Measurements from ENCODE around the gene TOP3A.
"Not testable (repeated sequence)": the region's sequence is repeated elsewhere in the genome, so short reads cannot be mapped to it uniquely, and the experiment has no call there.

Gene TOP3A, protein sequence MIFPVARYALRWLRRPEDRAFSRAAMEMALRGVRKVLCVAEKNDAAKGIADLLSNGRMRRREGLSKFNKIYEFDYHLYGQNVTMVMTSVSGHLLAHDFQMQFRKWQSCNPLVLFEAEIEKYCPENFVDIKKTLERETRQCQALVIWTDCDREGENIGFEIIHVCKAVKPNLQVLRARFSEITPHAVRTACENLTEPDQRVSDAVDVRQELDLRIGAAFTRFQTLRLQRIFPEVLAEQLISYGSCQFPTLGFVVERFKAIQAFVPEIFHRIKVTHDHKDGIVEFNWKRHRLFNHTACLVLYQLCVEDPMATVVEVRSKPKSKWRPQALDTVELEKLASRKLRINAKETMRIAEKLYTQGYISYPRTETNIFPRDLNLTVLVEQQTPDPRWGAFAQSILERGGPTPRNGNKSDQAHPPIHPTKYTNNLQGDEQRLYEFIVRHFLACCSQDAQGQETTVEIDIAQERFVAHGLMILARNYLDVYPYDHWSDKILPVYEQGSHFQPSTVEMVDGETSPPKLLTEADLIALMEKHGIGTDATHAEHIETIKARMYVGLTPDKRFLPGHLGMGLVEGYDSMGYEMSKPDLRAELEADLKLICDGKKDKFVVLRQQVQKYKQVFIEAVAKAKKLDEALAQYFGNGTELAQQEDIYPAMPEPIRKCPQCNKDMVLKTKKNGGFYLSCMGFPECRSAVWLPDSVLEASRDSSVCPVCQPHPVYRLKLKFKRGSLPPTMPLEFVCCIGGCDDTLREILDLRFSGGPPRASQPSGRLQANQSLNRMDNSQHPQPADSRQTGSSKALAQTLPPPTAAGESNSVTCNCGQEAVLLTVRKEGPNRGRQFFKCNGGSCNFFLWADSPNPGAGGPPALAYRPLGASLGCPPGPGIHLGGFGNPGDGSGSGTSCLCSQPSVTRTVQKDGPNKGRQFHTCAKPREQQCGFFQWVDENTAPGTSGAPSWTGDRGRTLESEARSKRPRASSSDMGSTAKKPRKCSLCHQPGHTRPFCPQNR

DNA sequence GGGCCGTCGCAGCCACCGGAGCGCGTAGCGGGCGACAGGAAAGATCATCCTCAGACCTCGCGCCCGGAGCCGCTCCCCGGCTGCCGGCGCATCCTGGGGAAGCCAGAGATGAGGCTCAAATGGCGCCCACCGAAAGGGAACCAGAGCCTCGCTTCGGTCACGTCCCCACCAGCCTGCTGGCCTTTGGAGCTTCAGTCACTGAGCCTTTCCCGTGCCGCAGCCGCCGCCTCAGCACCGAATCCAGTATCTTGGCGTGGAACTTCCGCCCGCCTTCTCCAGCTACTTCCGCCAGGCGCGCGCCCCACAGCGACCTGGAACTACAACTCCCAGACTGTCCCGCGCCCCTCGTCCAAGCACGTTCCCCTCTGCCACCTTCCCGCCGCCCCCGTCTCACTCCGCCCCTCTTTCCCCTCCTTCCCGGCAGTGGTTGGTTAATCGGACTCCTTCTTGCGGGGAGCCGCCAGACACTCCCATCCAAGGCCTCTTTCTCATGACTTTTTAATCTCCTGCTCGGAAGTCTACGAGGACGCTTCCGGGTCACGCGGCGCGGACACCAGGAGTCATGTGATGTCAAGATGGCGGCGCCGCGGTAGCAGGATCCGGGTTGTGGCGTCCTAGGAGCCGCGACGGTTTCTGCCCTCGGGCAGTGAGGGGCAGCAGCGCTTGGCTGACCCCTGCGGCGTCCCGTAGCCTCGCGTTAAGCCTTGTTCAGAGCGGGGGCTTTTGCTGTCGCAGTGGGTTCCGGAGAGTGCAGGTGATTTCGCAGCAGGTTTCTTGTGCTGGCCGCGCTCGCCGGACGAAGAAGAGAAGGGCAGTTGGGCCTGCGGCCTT is at the start of gene TOP3A, which contains the start of gene SMCR8:
TSS of gene TOP3A (minus strand) at position 264 of the 831 bp plus-strand sequence. CDS start at position 48, 216 bp downstream.
TSS of gene SMCR8 (plus strand) at position 563 of the 831 bp plus-strand sequence. CDS start 497 bp downstream, outside the sequence.
- DNase-seq (ENCODE audit: low read depth) = peak; percentile 96

DNA sequence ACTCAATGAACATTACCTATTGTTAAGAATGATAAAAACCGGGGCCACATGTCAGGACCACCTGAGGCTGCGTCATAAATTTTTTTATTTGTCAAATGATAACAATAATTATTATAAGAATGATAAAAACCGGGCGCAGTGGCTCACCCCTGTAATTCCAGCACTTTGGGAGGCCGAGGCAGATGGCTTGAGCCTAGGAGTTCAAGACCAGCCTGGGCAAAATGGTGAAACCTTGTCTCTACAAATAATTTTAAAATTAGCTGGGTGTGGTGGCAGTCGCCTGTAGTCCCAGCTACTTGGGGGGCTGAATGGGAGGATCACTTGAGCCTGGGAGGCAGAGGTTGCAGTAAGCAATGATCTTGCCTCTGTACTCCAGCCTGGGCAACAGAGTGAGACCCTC is 49.4 kb upstream of the TOP3A start:
- no peak for DNase-seq (ENCODE audit: low read depth)

DNA sequence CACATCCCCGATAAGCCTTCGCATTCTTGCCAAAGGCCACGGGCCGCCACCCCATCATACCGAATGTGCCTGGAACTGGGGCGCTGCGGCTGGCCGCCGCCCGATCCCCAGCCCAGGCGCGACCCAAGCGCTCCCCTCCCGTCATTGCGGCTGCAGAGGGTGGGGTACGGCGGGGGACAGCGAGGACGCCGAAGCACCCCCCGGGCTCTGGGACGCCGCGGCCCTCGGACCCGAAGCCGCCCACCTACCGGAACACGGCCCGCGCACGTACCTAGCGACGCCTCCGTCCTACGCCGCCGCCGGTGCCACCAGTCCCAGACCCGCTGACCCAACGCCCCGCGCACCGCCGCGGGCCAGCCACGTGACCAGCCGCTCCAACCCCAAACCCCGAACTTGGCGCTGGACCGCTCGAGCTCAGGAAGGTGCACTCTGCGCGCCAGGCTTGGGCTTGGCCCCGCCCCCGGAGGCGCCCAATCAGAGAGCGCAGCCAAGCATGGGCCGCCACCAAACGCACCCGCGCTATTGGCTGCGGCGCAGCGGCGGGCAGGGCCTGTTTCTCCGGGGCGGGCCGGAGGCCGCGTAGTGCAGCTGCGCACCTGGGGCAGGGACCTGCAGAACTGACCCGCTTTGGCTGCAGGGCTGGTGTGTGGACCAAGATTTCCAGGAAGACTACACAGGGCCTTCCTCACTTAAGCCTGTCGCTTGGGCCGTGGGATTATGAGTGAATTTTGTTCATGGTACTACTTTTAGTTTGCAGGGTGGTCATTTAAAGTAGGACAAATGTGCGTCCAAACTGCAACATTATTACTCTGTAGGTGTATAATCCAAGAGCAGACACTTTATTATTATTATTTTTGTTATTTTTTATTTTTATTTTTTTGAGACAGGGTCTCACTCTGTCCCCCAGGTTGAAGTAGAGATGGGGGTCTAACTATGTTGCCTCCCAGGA is 48.6 kb upstream of the TOP3A start, which contains the start of gene SHMT1:
TSS of gene SHMT1 (minus strand) at position 450 of the 949 bp plus-strand sequence. CDS start 7,569 bp downstream, outside the sequence.
- peak; percentile 17 for DNase-seq (ENCODE audit: low read depth)

DNA sequence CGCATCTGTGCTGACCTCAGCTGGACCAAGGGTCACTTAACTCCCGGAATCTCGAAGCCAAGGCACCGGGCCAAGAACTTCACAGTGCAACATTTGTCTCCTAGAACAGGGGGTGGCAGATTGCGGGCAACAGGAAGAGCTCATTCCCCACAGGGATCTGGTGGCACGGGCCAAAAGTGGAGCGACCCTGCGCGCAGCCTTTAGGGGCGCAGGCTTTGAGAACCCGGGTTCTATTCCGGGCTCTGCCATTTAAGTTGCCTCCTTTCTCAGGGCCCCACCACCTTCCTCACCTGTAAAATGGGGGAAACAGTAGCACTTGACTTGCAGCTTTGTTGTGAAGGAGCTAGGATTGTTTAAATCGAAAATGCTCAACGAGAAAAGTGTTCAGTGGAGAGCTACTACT is 47.9 kb upstream of the TOP3A start:
- no peak for DNase-seq (ENCODE audit: low read depth)

DNA sequence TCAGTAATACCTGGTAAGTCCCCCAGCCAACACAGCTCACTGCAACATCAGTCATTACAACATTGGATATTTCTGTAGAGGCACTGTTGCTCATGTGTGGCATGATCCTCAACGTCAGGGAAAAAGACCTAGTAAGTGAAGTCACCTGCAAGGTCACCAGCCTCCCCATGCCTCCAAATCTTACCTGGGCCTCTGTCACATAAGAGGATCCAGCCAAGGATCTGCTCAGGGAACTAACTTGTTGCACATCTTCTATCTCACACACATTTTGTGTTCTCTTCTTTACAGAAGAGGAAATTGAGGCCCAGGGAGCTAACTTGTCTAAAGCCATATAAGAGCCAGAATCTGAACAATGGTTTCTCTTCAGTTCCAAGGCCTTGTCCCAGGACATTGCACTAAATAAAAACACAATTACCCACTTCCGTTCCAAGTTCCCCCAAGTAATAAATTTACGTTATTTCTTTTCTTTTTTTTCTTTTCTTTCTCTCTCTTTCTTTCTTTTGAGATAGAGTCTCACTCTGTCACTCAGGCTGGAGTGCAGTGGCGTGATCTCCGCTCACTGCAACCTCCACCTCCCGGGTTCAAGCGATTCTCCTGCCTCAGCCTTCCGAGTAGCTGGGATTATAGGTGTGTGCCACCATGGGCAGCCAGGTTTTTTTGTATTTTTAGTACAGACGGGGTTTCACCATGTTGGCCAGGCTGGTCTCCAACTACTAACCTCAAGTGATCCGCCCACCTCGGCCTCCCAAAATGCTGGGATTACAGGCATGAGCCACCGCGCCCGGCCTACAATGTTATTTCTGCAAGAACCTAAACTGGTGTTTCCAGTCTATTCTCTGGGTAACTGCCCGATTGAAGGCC is 47.3 kb upstream of the TOP3A start:
- no peak for DNase-seq (ENCODE audit: low read depth)

DNA sequence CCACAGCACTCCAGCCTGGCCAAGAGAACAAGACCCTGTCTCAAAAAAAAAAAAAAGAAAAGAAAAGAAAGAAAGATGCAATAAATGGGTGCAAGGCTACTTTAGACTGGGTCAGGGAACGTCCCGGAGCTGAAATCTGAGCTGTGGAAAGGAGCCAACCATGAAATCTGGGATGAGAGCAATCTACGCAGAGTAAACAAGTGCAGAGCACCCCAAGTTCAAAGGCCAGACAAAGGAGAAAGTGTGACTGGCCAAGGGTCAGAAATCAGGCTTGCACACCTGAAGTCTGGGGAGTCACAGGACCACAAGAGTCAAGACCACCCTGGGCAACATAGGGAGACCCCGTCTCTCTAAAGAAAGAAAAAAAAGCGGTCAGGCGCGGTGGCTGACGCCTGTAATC is 45.7 kb upstream of the TOP3A start:
- DNase-seq (ENCODE audit: low read depth) = no peak

DNA sequence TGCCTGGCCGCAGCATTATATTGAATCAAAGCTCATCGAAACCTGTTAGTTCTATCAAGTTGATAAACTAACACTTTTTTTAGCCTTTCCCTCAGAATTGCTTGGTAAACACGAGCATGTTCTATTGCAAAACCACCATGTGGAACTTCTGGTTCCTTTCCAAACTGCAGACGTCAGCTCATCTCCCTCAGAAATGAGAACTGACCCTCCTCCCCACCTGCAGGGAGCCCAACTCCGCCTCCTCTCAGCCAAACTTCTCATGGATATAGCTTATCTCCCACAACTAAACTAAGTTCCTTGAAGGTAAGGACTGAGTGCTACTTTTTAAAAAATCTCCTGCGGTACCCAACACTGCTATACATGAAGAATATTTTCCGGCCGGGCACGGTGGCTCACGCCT is 41.8 kb upstream of the TOP3A start:
- peak; percentile 19 for DNase-seq (ENCODE audit: low read depth)

DNA sequence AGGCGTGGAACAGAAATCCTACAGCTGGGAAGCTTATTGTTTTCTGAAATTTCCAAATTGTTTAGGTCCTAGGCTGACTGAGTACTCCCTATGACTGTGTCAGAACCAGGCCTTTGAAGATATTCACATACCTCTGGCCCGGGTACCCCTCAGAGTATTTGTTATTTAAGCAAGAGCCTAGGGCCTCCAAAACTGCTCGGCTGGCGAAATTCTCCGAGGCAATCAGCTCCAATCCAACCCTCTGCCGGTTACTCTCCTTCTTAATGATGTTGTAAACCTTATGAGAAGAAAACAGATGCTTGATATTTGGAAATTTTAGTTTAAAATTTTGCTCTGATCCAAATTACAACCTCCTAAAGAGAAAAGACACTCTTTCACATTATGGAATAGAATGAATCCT is 38.7 kb upstream of the TOP3A start:
- DNase-seq (ENCODE audit: low read depth) = no peak

DNA sequence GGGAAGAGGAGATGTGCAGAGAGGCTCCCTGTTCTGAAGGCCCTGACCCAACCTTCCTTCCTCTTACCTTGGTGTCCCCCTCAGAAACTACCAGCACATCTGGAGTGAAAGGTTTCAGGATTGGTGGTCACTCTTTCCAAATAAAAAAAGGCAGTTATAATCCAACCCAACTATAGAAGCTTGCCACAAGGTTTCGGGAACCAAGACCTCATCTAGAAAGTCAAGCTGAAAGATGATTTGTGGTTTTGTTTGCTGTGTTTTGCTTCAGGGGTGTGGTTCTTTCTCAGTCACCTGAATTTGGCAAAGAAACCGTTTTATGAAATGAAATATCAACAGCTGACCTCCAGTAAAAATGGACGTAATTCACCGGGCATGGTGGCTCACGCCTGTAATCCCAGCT is 29.2 kb upstream of the TOP3A start:
- DNase-seq (ENCODE audit: low read depth) = no peak

DNA sequence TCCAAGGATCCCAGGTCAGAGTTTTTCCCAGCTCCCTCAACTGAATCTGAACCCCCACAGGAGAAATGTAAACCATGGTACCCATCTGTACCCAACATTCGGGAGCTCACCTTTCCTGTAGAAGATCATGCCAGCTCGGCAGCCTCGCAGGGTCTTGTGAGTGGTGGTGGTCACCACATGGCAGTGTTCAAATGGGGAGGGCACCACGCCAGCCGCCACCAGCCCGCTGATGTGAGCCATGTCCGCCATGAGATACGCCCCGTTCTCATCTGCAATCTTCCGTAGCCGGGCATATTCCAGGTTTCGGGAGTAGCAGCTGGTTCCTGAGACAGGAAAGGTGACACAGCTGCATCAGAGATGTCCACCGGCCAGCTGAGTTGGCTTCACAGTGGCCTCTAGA is 25.1 kb upstream of the TOP3A start:
- no peak for DNase-seq (ENCODE audit: low read depth)

DNA sequence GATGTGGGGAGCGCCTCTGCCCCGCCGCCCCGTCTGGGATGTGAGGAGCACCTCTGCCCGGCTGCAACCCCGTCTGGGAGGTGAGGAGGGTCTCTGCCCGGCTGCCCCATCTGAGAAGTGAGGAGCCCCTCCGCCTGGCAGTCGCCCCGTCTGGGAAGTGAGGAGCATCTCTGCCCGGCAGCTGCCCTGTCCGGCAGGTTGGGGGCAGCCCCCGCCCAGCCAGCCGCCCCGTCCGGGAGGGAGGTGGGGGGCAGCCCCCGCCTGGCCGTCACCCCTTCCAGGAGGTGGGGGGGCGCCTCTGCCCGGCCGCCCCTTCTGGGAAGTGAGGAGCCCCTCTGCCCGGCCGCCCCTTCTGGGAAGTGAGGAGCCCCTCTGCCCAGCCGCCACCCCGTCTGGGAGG is 23.4 kb upstream of the TOP3A start:
- DNase-seq (ENCODE audit: low read depth) = not testable (repeated sequence)

DNA sequence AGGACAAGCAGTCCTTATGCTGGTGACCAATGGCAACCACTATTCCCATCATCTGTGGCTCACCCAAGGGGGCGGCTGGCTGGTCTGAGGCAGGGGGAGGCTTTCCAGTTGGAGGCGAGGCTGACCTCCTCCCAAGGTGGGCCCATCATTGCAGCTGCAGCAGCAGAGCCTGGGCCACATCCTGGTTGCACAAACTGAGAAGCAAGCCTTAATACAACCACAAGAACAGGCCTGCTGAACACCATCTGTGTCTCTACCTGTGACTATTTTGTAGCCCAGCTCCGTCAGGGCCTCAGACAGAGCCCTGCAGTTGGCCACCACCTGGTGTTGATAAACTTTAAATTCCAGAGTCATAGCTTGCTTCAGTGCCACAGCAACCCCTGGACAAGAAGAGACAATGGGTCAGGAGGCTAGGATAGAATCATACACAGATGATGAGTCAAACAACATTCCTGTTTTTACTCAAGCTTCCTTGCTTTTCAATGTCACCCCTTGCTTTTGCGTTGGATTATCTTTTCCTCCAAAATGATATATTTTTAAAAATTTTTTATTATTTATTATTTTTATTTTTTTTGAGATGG is 18.2 kb upstream of the TOP3A start:
- DNase-seq (ENCODE audit: low read depth) = no peak

DNA sequence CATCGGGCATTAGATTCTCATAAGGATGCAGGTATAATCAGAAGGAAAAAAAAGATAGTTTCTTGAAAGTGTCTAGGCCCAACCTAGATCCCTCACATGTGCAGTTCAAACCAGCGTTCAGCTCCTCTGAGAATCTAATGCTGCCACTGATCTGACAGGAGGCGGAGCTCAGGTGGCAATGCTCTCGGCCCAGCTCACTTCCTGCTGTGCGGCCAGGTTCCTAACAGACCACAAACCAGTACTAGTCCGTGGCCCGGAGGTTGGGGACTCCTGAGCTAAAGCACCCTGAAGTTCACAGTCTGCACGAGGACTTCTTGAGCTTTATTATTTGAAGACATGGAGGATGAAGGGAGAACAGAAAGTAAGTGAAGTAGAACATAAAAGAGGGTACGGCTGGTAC is 17.1 kb upstream of the TOP3A start:
- no peak for DNase-seq (ENCODE audit: low read depth)

DNA sequence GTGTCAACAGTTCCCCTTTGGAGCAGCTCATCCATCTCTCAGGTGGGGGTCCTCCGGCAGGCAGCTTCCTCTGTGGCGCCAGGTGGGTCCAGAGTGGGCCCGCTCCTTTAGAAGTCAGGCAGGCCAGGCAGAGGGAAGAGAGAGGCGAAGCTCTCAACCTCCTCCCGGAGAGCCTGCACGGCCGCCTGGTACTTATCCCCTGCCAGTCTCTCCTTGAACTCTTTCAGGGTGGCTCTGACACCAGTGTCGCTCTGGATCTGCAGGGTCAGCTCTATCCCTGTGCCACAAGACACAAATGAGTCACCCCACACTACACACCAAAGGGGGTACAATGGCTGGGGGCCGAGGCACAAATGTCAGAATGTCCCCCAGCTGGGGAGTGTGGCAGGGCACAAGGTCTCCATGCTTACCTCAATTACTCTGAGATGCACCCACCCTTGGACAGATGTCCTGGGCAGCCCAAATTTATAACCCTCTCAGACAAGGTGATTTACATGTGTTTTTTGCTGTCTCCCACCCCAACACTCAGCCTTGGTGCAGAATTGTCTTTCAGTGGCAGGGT is 13.9 kb upstream of the TOP3A start:
- DNase-seq (ENCODE audit: low read depth) = no peak

DNA sequence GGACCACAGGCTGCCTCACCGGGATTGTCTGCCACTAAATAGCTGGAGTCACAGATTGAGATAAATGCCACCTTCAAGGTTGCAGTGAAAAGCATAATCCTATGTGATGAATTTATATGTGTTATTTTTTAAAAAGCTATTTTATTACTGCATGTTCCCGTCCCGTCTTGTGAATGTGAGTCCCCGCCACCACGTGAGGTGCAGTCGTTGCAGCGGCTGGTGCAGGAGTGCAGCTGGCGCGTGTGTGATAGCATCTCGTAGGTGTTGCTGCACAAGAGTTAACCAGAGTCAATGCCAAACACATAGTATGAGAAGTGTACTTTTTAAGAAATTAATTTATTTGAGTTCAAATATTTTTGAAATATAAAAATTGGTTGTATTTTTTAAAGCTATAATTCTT is 12.8 kb upstream of the TOP3A start:
- DNase-seq (ENCODE audit: low read depth) = no peak

DNA sequence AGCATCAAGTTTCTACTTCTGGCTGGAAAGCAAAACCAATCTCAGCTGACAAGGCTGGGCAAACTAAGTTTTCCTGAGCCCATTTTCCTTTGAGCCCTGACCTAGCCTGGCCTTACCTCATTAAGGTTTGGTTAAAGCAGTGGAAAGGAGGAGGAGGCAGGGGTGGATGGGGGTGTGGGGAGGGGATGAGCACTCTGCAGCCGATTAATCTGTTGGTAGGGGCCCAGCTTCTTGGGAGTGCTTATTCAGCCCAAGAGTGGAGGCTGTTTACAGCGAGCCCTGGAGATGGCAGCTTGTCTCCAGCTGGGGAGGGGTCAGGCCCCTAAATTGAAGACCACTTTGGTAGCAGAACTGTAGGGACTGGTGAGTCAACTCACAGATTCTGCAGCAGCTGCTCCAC is 12.3 kb upstream of the TOP3A start:
- no peak for DNase-seq (ENCODE audit: low read depth)

DNA sequence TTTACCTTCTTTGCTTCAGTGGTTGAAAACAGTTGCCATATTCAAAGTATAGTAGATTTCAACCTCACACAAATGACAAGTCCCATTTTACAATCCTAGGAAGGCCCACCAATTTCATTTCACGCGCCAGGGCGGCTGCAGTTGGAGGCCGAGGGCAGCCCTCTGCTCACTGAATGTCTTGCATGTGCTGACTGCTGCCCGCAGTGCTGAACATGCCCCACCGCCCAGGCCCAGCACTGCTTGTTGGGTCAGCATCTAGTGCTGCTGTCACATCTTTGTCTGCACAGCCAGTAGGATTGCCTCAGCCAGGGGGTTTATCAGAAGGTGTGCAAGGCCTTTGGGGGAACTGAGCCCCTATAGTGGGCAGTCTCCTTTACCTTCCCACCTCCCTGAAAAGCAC is 11.8 kb upstream of the TOP3A start:
- no peak for DNase-seq (ENCODE audit: low read depth)

DNA sequence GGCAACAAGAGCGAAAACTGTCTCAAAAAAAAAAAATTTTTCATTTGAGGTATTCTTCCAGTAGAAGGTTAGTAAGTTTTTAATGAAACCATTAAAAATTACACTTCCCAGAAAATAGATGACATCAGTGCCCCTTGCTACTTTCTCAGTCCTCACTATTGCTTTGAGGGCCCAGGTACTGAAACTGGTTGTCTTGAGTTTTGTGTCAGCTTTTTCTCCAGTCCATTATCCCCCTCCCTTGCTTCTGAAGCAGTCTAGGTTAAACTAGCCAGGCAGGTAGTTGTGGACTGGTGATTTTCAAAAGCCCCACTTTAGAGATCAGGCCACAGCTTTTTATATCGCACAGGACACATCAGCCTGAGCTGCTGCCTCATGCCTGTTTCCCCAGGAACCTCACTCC is 11.2 kb upstream of the TOP3A start:
- no peak for DNase-seq (ENCODE audit: low read depth)

Measured in non-pigmented ciliary epithelial cell (primary cell).